Left ventricle myocardium inferior (tissue), 1 donor: Measurements from ENCODE around the gene POU4F1. TPM values are rescaled to one million over a fixed set of nuclear protein-coding genes. Genes with fewer than 3 reads are reported as not detected.

Experiments
- DNase-seq: peaks from one replicate; pipeline ENCODE4 v3.0.0-alpha.2; 2020
- H3K27ac ChIP-seq: fragments of 200-600 bp; replicated peaks from 2 replicates; pipeline ENCODE4 v1.8.0; 2021
- H3K27me3 ChIP-seq: fragments of 200-600 bp; 2 replicates; pipeline ENCODE4 v1.8.0; 2021; ENCODE audit warnings: low read depth
- H3K36me3 ChIP-seq: fragments of 200-600 bp; 2 replicates; pipeline ENCODE4 v1.8.0; 2021
- H3K4me1 ChIP-seq: fragments of 200-600 bp; 2 replicates; pipeline ENCODE4 v1.8.0; 2021
- H3K4me3 ChIP-seq: fragments of 200-600 bp; 2 replicates; pipeline ENCODE4 v1.8.0; 2021; ENCODE audit warnings: mild to moderate bottlenecking, moderate library complexity
- H3K9me3 ChIP-seq: fragments of 200-600 bp; replicated peaks from 2 replicates; pipeline ENCODE4 v1.8.0; 2021
- CTCF ChIP-seq: fragments of 200-600 bp; IDR thresholded peaks from 2 replicates; pipeline ENCODE4 v1.8.0; 2021; ENCODE audit warnings: antibody characterized with exemption, mild to moderate bottlenecking, borderline replicate concordance
- intact Hi-C: fragments of 100-400 bp; cut with micrococcal nuclease; formaldehyde crosslinking; loops from one replicate; pipeline ENCODE4 v1.11.0; 2022
- total RNA-seq: library from RNA; stranded (reverse); fragmentation: NEBNext Ultra II Directional; extraction: Animal tissue kit (Norgen Biotek cat#: 25700); gene quantifications from one replicate; pipeline ENCODE4 v1.2.1, GENCODE V29; 2021
- donor health status: DM: no; HTN: yes; CAD: no; lungs with severe emphysema.

The POU4F1 gene
- total RNA-seq, 1 donor from 2014 or later = not detected

- DNase-seq = no peak
- intact Hi-C loops = no loop called here
- no peaks in the 10 kb centered on the region for H3K4me1 ChIP-seq
- H3K4me3 ChIP-seq = no peak overlapping the region
- TF ChIP-seq CTCF = no peak
- no peak overlapping the region for H3K27ac ChIP-seq
- no peaks in the 10 kb centered on the region for H3K9me3 ChIP-seq
- H3K36me3 ChIP-seq = no peaks in the 10 kb centered on the region
- peaks cover 99% of the 10 kb centered on the region for H3K27me3 ChIP-seq
Observed at GRCh38 chr13:78587395-78587794, 16.0 kb downstream of the POU4F1 start.

- no peak for TF ChIP-seq CTCF
- H3K4me1 ChIP-seq = no peaks in the 10 kb centered on the region
- H3K27ac ChIP-seq = no peak overlapping the region
- H3K4me3 ChIP-seq = no peak overlapping the region
- H3K27me3 ChIP-seq = peaks cover 92% of the 10 kb centered on the region
- DNase-seq = no peak
- intact Hi-C loops = no loop called here
- H3K36me3 ChIP-seq = no peaks in the 10 kb centered on the region
- H3K9me3 ChIP-seq = no peaks in the 10 kb centered on the region
Observed at GRCh38 chr13:78586706-78587105, 16.6 kb downstream of the POU4F1 start.

GRCh38 chr13:78576261-78576660, 27.1 kb downstream of the POU4F1 start:
- no peak for TF ChIP-seq CTCF
- H3K27ac ChIP-seq = no peak overlapping the region
- DNase-seq = no peak
- no peaks in the 10 kb centered on the region for H3K36me3 ChIP-seq
- peaks cover 51% of the 10 kb centered on the region for H3K27me3 ChIP-seq
- peaks cover 5% of the 10 kb centered on the region for H3K9me3 ChIP-seq
- no peak overlapping the region for H3K4me3 ChIP-seq
- no peaks in the 10 kb centered on the region for H3K4me1 ChIP-seq
- intact Hi-C loops = no loop called here

GRCh38 chr13:78572459-78572858, 30.9 kb downstream of the POU4F1 start:
- DNase-seq = no peak
- peaks cover 5% of the 10 kb centered on the region for H3K9me3 ChIP-seq
- H3K27me3 ChIP-seq = peaks cover 38% of the 10 kb centered on the region
- intact Hi-C loops = no loop called here
- H3K36me3 ChIP-seq = no peaks in the 10 kb centered on the region
- H3K27ac ChIP-seq = no peak overlapping the region
- no peak for TF ChIP-seq CTCF
- H3K4me1 ChIP-seq = no peaks in the 10 kb centered on the region
- no peak overlapping the region for H3K4me3 ChIP-seq

- no peaks in the 10 kb centered on the region for H3K4me1 ChIP-seq
- no peak for TF ChIP-seq CTCF
- H3K27ac ChIP-seq = no peak overlapping the region
- DNase-seq = no peak
- H3K27me3 ChIP-seq = peaks cover 23% of the 10 kb centered on the region
- H3K4me3 ChIP-seq = no peak overlapping the region
- intact Hi-C loops = no loop called here
- H3K9me3 ChIP-seq = no peaks in the 10 kb centered on the region
- no peaks in the 10 kb centered on the region for H3K36me3 ChIP-seq
Observed at GRCh38 chr13:78569029-78569428, 34.3 kb downstream of the POU4F1 start.

- no peak for DNase-seq
- no peaks in the 10 kb centered on the region for H3K9me3 ChIP-seq
- H3K4me3 ChIP-seq = no peak overlapping the region
- no peak for TF ChIP-seq CTCF
- H3K27me3 ChIP-seq = peaks cover 29% of the 10 kb centered on the region
- no peak overlapping the region for H3K27ac ChIP-seq
- intact Hi-C loops = no loop called here
- no peaks in the 10 kb centered on the region for H3K4me1 ChIP-seq
- no peaks in the 10 kb centered on the region for H3K36me3 ChIP-seq
Observed at GRCh38 chr13:78566631-78567030, 36.7 kb downstream of the POU4F1 start.
